ENCODE results near the gene ARHGEF4.

ARHGEF4 gene

DNA sequence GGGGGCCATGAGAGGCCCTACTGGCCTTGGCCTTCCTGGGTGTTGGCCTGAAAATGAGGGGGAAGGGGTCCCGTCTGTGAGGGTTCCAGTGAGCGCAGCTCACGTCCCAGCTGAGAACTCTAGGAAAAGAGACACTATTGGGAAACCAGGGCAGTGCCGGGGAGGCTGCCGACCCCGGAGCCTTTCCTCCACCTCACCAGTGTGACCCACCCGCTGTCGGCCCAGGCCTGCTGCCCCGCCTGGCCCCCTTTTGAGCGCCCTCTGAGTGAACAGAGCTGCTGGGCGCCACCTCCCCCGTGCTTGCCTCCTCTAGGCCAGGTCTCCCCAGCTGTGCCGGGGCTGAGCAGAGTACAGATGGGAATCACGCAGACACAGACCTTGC is 17.5 kb upstream of the ARHGEF4 start:
- no peak for DNase-seq (ENCODE audit: low read depth)
- TF ChIP-seq CTCF (conservative IDR thresholded peaks at IDR 0.05; ENCODE audit: control insufficient read depth, insufficient read depth, low read depth, low read length): no peak
- no peak overlapping the region for H3K4me3 ChIP-seq (ENCODE audit: control insufficient read depth, low read depth, low read length)

- no peak overlapping the region for H3K4me3 ChIP-seq (ENCODE audit: control insufficient read depth, low read depth, low read length)
- DNase-seq (ENCODE audit: low read depth): no peak
- no peak for TF ChIP-seq CTCF (conservative IDR thresholded peaks at IDR 0.05; ENCODE audit: control insufficient read depth, insufficient read depth, low read depth, low read length)
Observed at GRCh38 chr2:130819608-130820278, 17.0 kb upstream of the ARHGEF4 start.

- no peak for DNase-seq (ENCODE audit: low read depth)
- no peak for TF ChIP-seq CTCF (conservative IDR thresholded peaks at IDR 0.05; ENCODE audit: control insufficient read depth, insufficient read depth, low read depth, low read length)
- H3K4me3 ChIP-seq (ENCODE audit: control insufficient read depth, low read depth, low read length): no peak overlapping the region
Observed at GRCh38 chr2:130820279-130820861, 16.3 kb upstream of the ARHGEF4 start.

- TF ChIP-seq CTCF (conservative IDR thresholded peaks at IDR 0.05; ENCODE audit: control insufficient read depth, insufficient read depth, low read depth, low read length): no peak
- no peak for DNase-seq (ENCODE audit: low read depth)
- H3K4me3 ChIP-seq (ENCODE audit: control insufficient read depth, low read depth, low read length): no peak overlapping the region
Observed at GRCh38 chr2:130821867-130822266, 14.8 kb upstream of the ARHGEF4 start.

DNA sequence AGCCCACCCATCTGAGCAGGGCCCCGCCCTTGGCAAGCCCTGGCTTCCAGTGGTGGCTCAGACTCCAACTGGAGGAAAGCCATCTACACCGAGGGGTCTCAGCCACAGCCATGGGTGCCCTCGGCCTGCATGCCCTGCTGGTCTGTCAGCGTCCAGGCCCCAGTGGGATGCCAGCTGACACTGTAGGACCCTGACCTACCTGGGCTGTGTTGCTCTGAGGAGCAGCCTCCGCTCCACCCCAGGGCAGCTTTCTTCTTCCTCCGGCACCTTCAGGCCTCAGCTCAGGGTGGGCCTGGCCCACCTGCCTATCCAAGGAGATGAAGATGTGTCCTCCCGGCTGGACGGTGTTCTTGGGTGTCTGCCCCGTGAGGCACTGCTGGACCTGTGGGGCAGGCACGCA is 13.9 kb upstream of the ARHGEF4 start:
- H3K4me3 ChIP-seq (ENCODE audit: control insufficient read depth, low read depth, low read length): no peak overlapping the region
- TF ChIP-seq CTCF (conservative IDR thresholded peaks at IDR 0.05; ENCODE audit: control insufficient read depth, insufficient read depth, low read depth, low read length): no peak
- DNase-seq (ENCODE audit: low read depth): no peak

DNA sequence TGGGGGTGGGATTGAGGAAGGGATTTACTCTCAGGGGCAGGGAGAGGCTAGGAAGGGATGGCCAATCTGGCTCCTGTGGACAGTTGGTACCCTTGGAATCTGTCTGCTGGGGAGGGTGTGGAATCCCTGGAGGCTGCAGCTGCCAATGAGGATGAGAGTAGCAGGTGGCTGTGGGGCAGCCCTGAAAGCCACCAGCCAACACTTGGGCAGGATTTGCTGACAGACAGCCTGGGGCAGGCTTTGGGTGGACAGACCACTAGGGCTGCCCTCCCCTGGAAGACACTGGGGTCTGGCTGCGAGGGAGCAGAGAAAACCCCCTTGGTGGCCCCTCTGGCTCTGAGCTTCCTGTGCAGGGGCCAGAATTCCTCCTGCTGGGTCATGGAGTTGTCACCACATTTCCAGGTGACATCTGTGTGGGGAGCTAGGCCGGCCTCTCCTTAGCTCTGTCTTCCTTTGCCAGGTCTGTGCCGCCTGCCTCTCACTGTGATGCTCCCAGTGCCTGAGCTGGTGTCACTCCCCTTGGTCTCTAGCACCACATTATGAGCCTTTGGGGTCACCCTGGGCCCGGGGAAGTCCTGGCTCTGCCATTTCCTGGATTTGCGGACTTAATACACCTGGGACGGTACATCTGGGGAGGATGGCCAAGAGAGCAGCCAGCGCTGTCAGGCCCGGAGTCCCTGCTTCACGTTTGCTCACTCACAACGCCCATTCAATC is 13.4 kb upstream of the ARHGEF4 start:
- TF ChIP-seq CTCF (conservative IDR thresholded peaks at IDR 0.05; ENCODE audit: control insufficient read depth, insufficient read depth, low read depth, low read length): no peak
- H3K4me3 ChIP-seq (ENCODE audit: control insufficient read depth, low read depth, low read length): no peak overlapping the region
- no peak for DNase-seq (ENCODE audit: low read depth)

Data from fibroblast of mammary gland (primary cell).